ENCODE data around the gene MTOR.

The MTOR gene

GRCh38 chr1:11144570-11145256, 117.6 kb downstream of the MTOR start:
- H3K4me1 Mint-ChIP-seq (ENCODE audit: low read depth): peaks cover 24% of the 10 kb centered on the region
- no peak for DNase-seq
- no peaks in the 10 kb centered on the region for H3K27me3 Mint-ChIP-seq
- no peaks in the 10 kb centered on the region for H3K9me3 Mint-ChIP-seq
- peaks cover 89% of the 10 kb centered on the region for H3K36me3 Mint-ChIP-seq (ENCODE audit: low read depth)
- H3K4me3 Mint-ChIP-seq: no peak overlapping the region
- peak overlapping the region; percentile 84 for H3K27ac Mint-ChIP-seq

DNA sequence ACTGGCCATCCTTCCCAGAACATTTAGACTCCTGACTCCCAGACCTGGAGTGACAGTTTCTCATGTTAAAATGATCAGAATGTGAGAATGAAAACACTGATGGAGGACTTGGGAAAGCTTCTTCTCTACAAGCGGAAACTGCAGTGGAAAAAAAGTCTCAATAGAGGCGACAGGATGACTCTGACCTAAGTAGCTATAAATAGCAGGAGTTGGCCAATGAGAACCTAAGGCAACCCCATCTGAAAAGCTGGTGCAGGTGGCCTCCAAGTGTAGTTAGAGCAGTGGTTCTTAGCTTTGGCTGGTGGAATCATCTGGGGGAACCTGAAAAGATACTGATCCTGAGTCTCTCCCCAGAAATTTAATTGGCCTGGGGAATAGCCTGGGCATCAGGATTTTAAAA, 118.4 kb downstream of the MTOR start:
- no peak overlapping the region for H3K4me3 Mint-ChIP-seq
- peaks cover 24% of the 10 kb centered on the region for H3K4me1 Mint-ChIP-seq (ENCODE audit: low read depth)
- H3K36me3 Mint-ChIP-seq (ENCODE audit: low read depth): peaks cover 89% of the 10 kb centered on the region
- H3K27ac Mint-ChIP-seq: peak overlapping the region; percentile 84
- DNase-seq: no peak
- no peaks in the 10 kb centered on the region for H3K9me3 Mint-ChIP-seq
- no peaks in the 10 kb centered on the region for H3K27me3 Mint-ChIP-seq

DNA sequence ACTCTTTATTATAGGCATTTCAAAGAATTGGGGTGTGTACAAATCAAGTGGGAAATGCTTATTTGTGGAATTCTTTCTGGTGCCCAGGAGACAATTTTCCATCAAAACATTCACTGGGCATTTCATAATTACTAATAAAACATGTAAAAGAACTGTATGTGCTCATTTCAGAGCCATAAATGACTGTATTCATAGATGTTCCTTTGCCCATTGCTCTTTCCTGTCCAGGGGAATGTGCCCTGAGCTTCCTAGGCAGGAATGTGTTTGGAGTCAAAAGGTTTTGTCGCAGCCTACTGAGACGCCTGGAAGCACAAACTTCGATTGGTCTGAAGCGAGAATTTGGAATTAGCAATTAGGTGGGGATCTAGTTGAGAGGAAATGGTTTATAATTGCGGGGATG, 119.0 kb downstream of the MTOR start:
- Mint-ChIP-seq H3K4me3 (no peak overlapping the region), H3K27ac (peak overlapping the region; percentile 84), H3K36me3 (ENCODE audit: low read depth) (peaks cover 89% of the 10 kb centered on the region), H3K9me3 (no peaks in the 10 kb centered on the region), H3K27me3 (no peaks in the 10 kb centered on the region), H3K4me1 (ENCODE audit: low read depth) (peaks cover 24% of the 10 kb centered on the region)
- DNase-seq: no peak

GRCh38 chr1:11142618-11143391, 119.5 kb downstream of the MTOR start:
- DNase-seq: no peak
- H3K9me3 Mint-ChIP-seq: no peaks in the 10 kb centered on the region
- no peak overlapping the region for H3K4me3 Mint-ChIP-seq
- peak overlapping the region; percentile 84 for H3K27ac Mint-ChIP-seq
- H3K4me1 Mint-ChIP-seq (ENCODE audit: low read depth): peaks cover 24% of the 10 kb centered on the region
- H3K27me3 Mint-ChIP-seq: no peaks in the 10 kb centered on the region
- H3K36me3 Mint-ChIP-seq (ENCODE audit: low read depth): peaks cover 89% of the 10 kb centered on the region

DNA sequence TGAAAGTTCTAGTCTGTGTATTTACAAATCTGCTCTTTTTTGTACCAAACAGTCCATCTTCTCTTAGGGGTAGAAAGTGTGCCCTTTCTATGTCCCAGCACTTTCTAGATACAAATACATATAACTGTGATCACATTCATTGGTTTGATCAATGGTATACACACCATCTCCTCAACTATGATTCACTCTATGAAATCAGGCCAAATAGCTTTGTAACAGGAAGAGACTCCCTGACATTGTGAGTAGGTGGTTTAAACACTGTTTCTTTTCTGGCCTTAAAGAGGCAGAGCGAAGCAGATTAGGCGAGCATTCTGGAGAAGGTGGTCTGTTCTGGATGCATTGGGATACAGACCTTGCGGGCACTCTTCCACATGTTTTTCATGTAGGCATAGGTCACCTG, 123.4 kb downstream of the MTOR start:
- Mint-ChIP-seq H3K4me3 (no peak overlapping the region), H3K9me3 (no peaks in the 10 kb centered on the region), H3K27ac (peak overlapping the region; percentile 67), H3K36me3 (ENCODE audit: low read depth) (peaks cover 85% of the 10 kb centered on the region), H3K4me1 (ENCODE audit: low read depth) (peaks cover 14% of the 10 kb centered on the region), H3K27me3 (no peaks in the 10 kb centered on the region)
- DNase-seq: no peak

DNA sequence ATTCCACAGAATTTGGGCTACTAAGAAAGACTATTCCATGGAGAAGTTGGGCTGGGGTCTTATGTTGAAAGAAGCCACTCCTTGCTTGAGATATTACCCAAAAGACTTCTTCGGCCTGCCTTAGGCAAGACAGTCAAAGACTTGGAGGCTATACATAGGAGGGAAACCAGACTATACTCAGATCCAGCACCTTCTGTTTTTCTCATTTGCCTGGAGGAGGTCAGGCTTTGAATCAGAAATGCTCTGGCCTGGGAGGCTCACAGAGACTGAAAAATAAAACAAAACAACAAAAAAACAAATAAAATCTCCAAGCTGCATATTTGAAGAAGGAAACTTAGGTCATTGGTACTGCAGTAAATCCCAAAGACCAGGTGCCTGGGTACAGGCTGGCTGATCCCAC, 124.3 kb downstream of the MTOR start:
- DNase-seq: no peak
- H3K9me3 Mint-ChIP-seq: no peaks in the 10 kb centered on the region
- no peak overlapping the region for H3K27ac Mint-ChIP-seq
- H3K4me1 Mint-ChIP-seq (ENCODE audit: low read depth): peaks cover 5% of the 10 kb centered on the region
- H3K36me3 Mint-ChIP-seq (ENCODE audit: low read depth): peaks cover 85% of the 10 kb centered on the region
- H3K4me3 Mint-ChIP-seq: no peak overlapping the region
- H3K27me3 Mint-ChIP-seq: no peaks in the 10 kb centered on the region

DNA sequence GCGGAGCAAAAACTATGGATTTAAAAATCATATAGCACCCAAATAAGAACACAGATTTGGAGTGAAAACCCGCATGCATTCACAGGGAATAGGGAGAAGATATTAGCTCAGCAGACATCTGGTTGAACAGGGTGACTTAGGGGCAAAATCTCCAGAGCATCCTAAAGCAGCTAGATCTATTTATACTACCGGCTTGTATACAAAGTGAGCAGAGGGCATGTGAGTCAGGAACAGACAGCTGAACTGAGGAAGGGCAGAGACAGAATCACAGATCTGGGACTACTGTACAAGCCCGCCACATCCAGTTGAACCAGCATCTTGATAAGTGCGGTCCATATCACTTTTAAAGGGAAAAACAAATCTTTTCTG, 127.5 kb downstream of the MTOR start:
- no peaks in the 10 kb centered on the region for H3K4me1 Mint-ChIP-seq (ENCODE audit: low read depth)
- no peak overlapping the region for H3K4me3 Mint-ChIP-seq
- no peaks in the 10 kb centered on the region for H3K27me3 Mint-ChIP-seq
- peaks cover 93% of the 10 kb centered on the region for H3K36me3 Mint-ChIP-seq (ENCODE audit: low read depth)
- DNase-seq: no peak
- no peaks in the 10 kb centered on the region for H3K9me3 Mint-ChIP-seq
- H3K27ac Mint-ChIP-seq: no peak overlapping the region

- peaks cover 93% of the 10 kb centered on the region for H3K36me3 Mint-ChIP-seq (ENCODE audit: low read depth)
- no peaks in the 10 kb centered on the region for H3K9me3 Mint-ChIP-seq
- no peak for DNase-seq
- H3K27ac Mint-ChIP-seq: no peak overlapping the region
- H3K4me3 Mint-ChIP-seq: no peak overlapping the region
- H3K27me3 Mint-ChIP-seq: no peaks in the 10 kb centered on the region
- no peaks in the 10 kb centered on the region for H3K4me1 Mint-ChIP-seq (ENCODE audit: low read depth)
These were observed 128.0 kb downstream of the MTOR start for GRCh38 chr1:11134251-11134897.

DNA sequence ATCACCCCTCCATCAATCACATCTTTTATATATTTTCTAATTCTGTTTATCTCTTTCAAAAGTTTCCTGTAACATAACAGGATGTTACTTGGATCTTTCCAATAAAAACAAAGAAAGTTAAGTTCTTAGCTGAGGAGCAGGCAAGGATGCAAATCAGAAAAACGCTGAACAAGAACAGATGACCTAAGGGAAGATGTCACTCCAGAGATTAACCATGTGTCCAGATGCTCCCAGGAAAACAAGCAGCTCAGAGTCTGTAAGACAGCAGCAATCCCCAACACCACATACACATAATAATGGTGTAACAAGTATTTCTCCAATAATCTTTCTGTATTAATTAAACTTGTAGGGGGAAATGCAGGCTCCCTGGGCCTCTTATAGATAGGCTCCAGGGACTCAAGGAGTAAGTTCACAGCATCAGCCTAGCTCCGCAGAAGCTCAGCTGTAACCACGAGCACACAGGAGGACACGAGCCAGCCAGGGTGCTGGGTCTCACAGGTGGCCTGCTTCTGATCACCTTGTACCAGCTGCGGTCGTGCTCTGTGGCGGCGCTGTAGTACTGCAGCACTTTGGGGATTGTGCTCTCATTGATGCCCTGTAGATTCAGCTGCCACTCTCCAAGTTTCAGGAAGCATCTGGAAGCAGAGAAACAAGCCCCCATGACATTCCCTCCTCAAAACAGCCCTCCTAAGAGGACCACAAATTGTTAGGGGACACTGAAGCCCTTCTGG, 129.6 kb downstream of the MTOR start:
- Mint-ChIP-seq H3K27ac (no peak overlapping the region), H3K9me3 (no peaks in the 10 kb centered on the region), H3K4me1 (ENCODE audit: low read depth) (no peaks in the 10 kb centered on the region), H3K36me3 (ENCODE audit: low read depth) (peaks cover 93% of the 10 kb centered on the region), H3K27me3 (no peaks in the 10 kb centered on the region), H3K4me3 (no peak overlapping the region)
- DNase-seq: no peak

GRCh38 chr1:11131816-11132215, 130.5 kb downstream of the MTOR start:
- Mint-ChIP-seq H3K27ac (no peak overlapping the region), H3K4me1 (ENCODE audit: low read depth) (no peaks in the 10 kb centered on the region), H3K36me3 (ENCODE audit: low read depth) (peaks cover 96% of the 10 kb centered on the region), H3K4me3 (no peak overlapping the region), H3K9me3 (no peaks in the 10 kb centered on the region), H3K27me3 (no peaks in the 10 kb centered on the region)
- no peak for DNase-seq

- H3K27ac Mint-ChIP-seq: no peak overlapping the region
- no peaks in the 10 kb centered on the region for H3K27me3 Mint-ChIP-seq
- no peak overlapping the region for H3K4me3 Mint-ChIP-seq
- peaks cover 100% of the 10 kb centered on the region for H3K36me3 Mint-ChIP-seq (ENCODE audit: low read depth)
- no peaks in the 10 kb centered on the region for H3K4me1 Mint-ChIP-seq (ENCODE audit: low read depth)
- H3K9me3 Mint-ChIP-seq: no peaks in the 10 kb centered on the region
- no peak for DNase-seq
These were observed 131.9 kb downstream of the MTOR start for GRCh38 chr1:11130406-11130805.

DNA sequence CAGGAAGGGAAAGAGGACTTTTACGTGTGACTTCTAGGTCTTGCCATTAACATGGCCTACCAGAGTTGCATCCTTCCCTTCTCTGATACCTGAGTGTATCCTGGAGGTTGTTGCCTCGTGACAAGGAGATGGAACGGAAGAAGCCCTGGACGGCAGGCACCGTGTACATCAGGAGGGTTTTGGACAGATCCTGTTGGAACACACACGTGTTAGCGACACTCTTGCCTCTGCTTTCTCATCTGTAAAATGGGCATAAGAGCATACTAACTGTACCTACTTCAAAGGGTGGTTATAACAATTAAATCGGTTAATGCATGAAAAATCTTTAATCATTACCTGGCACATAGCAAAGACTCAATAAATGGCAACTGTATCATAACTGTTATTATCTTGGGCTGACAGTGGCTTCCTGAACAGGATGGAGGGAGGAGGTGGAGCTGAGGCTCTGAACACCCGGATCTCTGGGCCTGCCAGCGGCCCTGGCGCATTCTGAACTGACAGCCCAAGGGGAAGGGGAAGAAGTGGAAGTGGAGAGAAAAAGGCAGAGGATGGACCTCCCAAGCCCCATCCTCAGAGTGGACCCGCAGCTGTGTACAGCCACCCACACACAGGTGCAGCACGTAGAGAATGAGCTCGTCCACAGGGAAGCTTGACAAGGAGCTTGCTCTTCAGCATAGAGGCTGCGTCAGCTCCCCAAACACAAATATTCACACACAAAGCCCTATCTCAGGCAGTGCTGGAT, 132.5 kb downstream of the MTOR start:
- peaks cover 100% of the 10 kb centered on the region for H3K36me3 Mint-ChIP-seq (ENCODE audit: low read depth)
- peaks cover 3% of the 10 kb centered on the region for H3K4me1 Mint-ChIP-seq (ENCODE audit: low read depth)
- no peaks in the 10 kb centered on the region for H3K27me3 Mint-ChIP-seq
- DNase-seq: no peak
- no peak overlapping the region for H3K27ac Mint-ChIP-seq
- no peaks in the 10 kb centered on the region for H3K9me3 Mint-ChIP-seq
- no peak overlapping the region for H3K4me3 Mint-ChIP-seq

DNA sequence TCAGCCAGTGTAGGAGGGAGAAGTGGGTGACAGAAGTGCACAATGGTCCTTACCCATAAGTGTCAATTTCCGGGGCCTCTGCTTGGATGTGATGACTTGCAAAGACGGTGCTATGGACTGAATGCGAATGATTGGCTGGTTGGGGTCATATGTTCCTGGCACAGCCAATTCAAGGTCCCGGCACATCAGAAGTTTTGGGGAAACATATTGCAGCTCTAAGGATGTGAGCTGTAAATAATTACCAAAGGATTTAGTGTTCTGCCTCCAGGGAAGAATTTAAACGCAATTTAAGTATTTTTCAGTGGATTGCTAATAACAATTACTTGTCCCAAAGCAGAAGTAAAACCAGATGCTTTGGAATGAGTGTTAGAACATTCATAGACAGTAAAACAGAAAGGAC, 135.8 kb downstream of the MTOR start:
- Mint-ChIP-seq H3K36me3 (ENCODE audit: low read depth) (peaks cover 94% of the 10 kb centered on the region), H3K4me1 (ENCODE audit: low read depth) (peaks cover 3% of the 10 kb centered on the region), H3K4me3 (no peak overlapping the region), H3K27me3 (no peaks in the 10 kb centered on the region), H3K27ac (peak overlapping the region; percentile 37), H3K9me3 (no peaks in the 10 kb centered on the region)
- DNase-seq: no peak

DNA sequence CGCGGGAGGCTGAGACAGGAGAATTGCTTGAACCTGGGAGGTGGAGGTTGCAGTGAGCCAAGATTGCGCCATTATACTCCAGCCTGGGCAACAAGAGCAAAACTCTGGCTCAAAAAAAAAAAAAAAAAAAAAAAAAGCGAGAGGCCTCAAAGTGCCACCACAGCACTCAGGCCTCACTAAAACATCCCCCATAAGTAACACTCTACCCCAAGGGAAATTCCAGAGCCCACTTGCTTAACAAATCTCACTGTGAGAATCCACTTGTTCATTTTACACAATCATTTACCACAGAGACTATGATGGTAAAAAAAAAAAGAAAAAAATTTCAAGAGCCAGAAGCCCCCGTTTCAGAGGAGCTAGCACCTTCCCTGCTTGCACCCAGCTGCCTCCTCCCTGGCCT, 136.4 kb downstream of the MTOR start:
- no peak for DNase-seq
- H3K4me3 Mint-ChIP-seq: no peak overlapping the region
- H3K27ac Mint-ChIP-seq: peak overlapping the region; percentile 37
- H3K27me3 Mint-ChIP-seq: no peaks in the 10 kb centered on the region
- H3K4me1 Mint-ChIP-seq (ENCODE audit: low read depth): peaks cover 3% of the 10 kb centered on the region
- H3K36me3 Mint-ChIP-seq (ENCODE audit: low read depth): peaks cover 94% of the 10 kb centered on the region
- no peaks in the 10 kb centered on the region for H3K9me3 Mint-ChIP-seq
